ENCODE results near the gene SYDE2. TPM values are rescaled to one million over a fixed set of nuclear protein-coding genes. Genes with fewer than 3 reads are reported as not detected.
"Not testable (repeated sequence)": the region's sequence is repeated elsewhere in the genome, so short reads cannot be mapped to it uniquely, and the experiment has no call there.

The SYDE2 gene
- total RNA-seq, 1 donor: 13.0 TPM

- no peak for DNase-seq (ENCODE audit: insufficient read length, low spot score, missing footprints)
- Histone ChIP-seq H3K79me2 (ENCODE audit: insufficient read depth, low read length) (no peaks in the 10 kb centered on the region), H3K4me1 (ENCODE audit: insufficient read depth, low read length) (peaks cover 7% of the 10 kb centered on the region), H3K27me3 (ENCODE audit: insufficient read depth, low read length) (no peaks in the 10 kb centered on the region), H3K4me3 (ENCODE audit: insufficient read depth, low read length) (no peak overlapping the region), H3K36me3 (ENCODE audit: insufficient read depth, low read length) (no peaks in the 10 kb centered on the region), H3K9me3 (ENCODE audit: low read depth, low read length) (no peaks in the 10 kb centered on the region), H2AFZ (ENCODE audit: low read length) (no peak overlapping the region), H4K20me1 (ENCODE audit: insufficient read depth, low read length) (no peaks in the 10 kb centered on the region), H3K27ac (ENCODE audit: low read depth, low read length) (no peak overlapping the region), H3K4me2 (ENCODE audit: insufficient read depth, low read length) (no peak overlapping the region)
- no peak for TF ChIP-seq CTCF (IDR thresholded peaks at IDR 0.05; ENCODE audit: extremely low read depth, low read depth, low read length)
Observed at GRCh38 chr1:85151446-85151845, 49.4 kb downstream of the SYDE2 start.

GRCh38 chr1:85149805-85150204, 51.0 kb downstream of the SYDE2 start:
- H3K4me1 ChIP-seq (ENCODE audit: insufficient read depth, low read length): peaks cover 7% of the 10 kb centered on the region
- no peak overlapping the region for H3K27ac ChIP-seq (ENCODE audit: low read depth, low read length)
- no peaks in the 10 kb centered on the region for H3K79me2 ChIP-seq (ENCODE audit: insufficient read depth, low read length)
- H4K20me1 ChIP-seq (ENCODE audit: insufficient read depth, low read length): no peaks in the 10 kb centered on the region
- no peak for TF ChIP-seq CTCF (IDR thresholded peaks at IDR 0.05; ENCODE audit: extremely low read depth, low read depth, low read length)
- H3K27me3 ChIP-seq (ENCODE audit: insufficient read depth, low read length): no peaks in the 10 kb centered on the region
- H3K4me2 ChIP-seq (ENCODE audit: insufficient read depth, low read length): no peak overlapping the region
- H3K36me3 ChIP-seq (ENCODE audit: insufficient read depth, low read length): no peaks in the 10 kb centered on the region
- no peak for DNase-seq (ENCODE audit: insufficient read length, low spot score, missing footprints)
- H3K4me3 ChIP-seq (ENCODE audit: insufficient read depth, low read length): no peak overlapping the region
- no peaks in the 10 kb centered on the region for H3K9me3 ChIP-seq (ENCODE audit: low read depth, low read length)
- no peak overlapping the region for H2AFZ ChIP-seq (ENCODE audit: low read length)

- Histone ChIP-seq H3K27ac (ENCODE audit: low read depth, low read length) (no peak overlapping the region), H3K4me2 (ENCODE audit: insufficient read depth, low read length) (no peak overlapping the region), H3K4me1 (ENCODE audit: insufficient read depth, low read length) (peaks cover 7% of the 10 kb centered on the region), H3K4me3 (ENCODE audit: insufficient read depth, low read length) (no peak overlapping the region), H3K27me3 (ENCODE audit: insufficient read depth, low read length) (no peaks in the 10 kb centered on the region), H2AFZ (ENCODE audit: low read length) (no peak overlapping the region), H4K20me1 (ENCODE audit: insufficient read depth, low read length) (no peaks in the 10 kb centered on the region), H3K36me3 (ENCODE audit: insufficient read depth, low read length) (no peaks in the 10 kb centered on the region), H3K9me3 (ENCODE audit: low read depth, low read length) (no peaks in the 10 kb centered on the region), H3K79me2 (ENCODE audit: insufficient read depth, low read length) (no peaks in the 10 kb centered on the region)
- DNase-seq (ENCODE audit: insufficient read length, low spot score, missing footprints): peak; percentile 65
- no peak for TF ChIP-seq CTCF (IDR thresholded peaks at IDR 0.05; ENCODE audit: extremely low read depth, low read depth, low read length)
Observed at GRCh38 chr1:85148524-85149250, 52.1 kb downstream of the SYDE2 start.

- Histone ChIP-seq H2AFZ (ENCODE audit: low read length) (no peak overlapping the region), H3K4me3 (ENCODE audit: insufficient read depth, low read length) (no peak overlapping the region), H3K9me3 (ENCODE audit: low read depth, low read length) (no peaks in the 10 kb centered on the region), H3K27me3 (ENCODE audit: insufficient read depth, low read length) (no peaks in the 10 kb centered on the region), H3K79me2 (ENCODE audit: insufficient read depth, low read length) (no peaks in the 10 kb centered on the region), H4K20me1 (ENCODE audit: insufficient read depth, low read length) (no peaks in the 10 kb centered on the region), H3K27ac (ENCODE audit: low read depth, low read length) (no peak overlapping the region), H3K36me3 (ENCODE audit: insufficient read depth, low read length) (no peaks in the 10 kb centered on the region), H3K4me2 (ENCODE audit: insufficient read depth, low read length) (no peak overlapping the region), H3K4me1 (ENCODE audit: insufficient read depth, low read length) (peaks cover 7% of the 10 kb centered on the region)
- TF ChIP-seq CTCF (IDR thresholded peaks at IDR 0.05; ENCODE audit: extremely low read depth, low read depth, low read length): peak; percentile 28
- DNase-seq (ENCODE audit: insufficient read length, low spot score, missing footprints): no peak
Observed at GRCh38 chr1:85146972-85147359, 53.9 kb downstream of the SYDE2 start.

- H3K36me3 ChIP-seq (ENCODE audit: insufficient read depth, low read length); H3K9me3 ChIP-seq (ENCODE audit: low read depth, low read length); H3K4me2 ChIP-seq (ENCODE audit: insufficient read depth, low read length); H4K20me1 ChIP-seq (ENCODE audit: insufficient read depth, low read length); H3K79me2 ChIP-seq (ENCODE audit: insufficient read depth, low read length); H3K4me1 ChIP-seq (ENCODE audit: insufficient read depth, low read length); H3K4me3 ChIP-seq (ENCODE audit: insufficient read depth, low read length); H3K27me3 ChIP-seq (ENCODE audit: insufficient read depth, low read length); H2AFZ ChIP-seq (ENCODE audit: low read length); H3K27ac ChIP-seq (ENCODE audit: low read depth, low read length); DNase-seq (ENCODE audit: insufficient read length, low spot score, missing footprints): not testable (repeated sequence)
Observed at GRCh38 chr1:85146298-85146971, 54.4 kb downstream of the SYDE2 start.
